ENCODE measurements around the gene OXCT2.

DNA sequence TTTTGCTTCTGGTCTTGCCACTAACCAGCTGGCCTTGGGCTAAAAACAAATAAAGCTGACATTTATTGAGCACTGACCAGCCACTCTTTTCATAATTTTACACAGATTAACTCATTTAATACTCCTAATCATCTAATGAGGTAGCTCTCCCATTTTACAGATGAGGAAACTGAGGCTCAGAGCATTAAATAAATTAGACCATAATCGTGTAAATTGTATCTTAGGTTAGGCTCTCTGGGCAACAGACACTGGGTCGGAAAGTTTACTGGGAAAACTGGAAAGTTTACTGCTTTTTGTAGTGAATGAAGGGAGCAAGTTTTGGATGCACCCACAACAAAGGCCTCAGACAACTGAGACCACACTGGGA is 10.2 kb upstream of the OXCT2 start:
- TF ChIP-seq, protein P1, sequence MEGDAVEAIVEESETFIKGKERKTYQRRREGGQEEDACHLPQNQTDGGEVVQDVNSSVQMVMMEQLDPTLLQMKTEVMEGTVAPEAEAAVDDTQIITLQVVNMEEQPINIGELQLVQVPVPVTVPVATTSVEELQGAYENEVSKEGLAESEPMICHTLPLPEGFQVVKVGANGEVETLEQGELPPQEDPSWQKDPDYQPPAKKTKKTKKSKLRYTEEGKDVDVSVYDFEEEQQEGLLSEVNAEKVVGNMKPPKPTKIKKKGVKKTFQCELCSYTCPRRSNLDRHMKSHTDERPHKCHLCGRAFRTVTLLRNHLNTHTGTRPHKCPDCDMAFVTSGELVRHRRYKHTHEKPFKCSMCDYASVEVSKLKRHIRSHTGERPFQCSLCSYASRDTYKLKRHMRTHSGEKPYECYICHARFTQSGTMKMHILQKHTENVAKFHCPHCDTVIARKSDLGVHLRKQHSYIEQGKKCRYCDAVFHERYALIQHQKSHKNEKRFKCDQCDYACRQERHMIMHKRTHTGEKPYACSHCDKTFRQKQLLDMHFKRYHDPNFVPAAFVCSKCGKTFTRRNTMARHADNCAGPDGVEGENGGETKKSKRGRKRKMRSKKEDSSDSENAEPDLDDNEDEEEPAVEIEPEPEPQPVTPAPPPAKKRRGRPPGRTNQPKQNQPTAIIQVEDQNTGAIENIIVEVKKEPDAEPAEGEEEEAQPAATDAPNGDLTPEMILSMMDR (IDR thresholded peaks at IDR 0.05): no peak
- TF ChIP-seq EZH2 (IDR thresholded peaks at IDR 0.05): no peak
- TF ChIP-seq EZH2phosphoT487 (IDR thresholded peaks at IDR 0.05): no peak

Data from neural progenitor cell (in vitro differentiated cells).